Neural progenitor cell (in vitro differentiated cells): ENCODE data around the gene KMT2C.

Experiments
- EZH2 ChIP-seq: fragments of 200-600 bp; sonication (generic); IDR thresholded peaks from 2 replicates; pipeline ENCODE4 v1.6.1; 2017; ENCODE audit warnings: antibody characterized with exemption, mild to moderate bottlenecking, moderate library complexity
- TF ChIP-seq, protein P1 (sequence below): fragments of 200-600 bp; sonication (generic); IDR thresholded peaks from 2 replicates; pipeline ENCODE4 v1.5.1; 2017; ENCODE audit warnings: antibody characterized with exemption, mild to moderate bottlenecking

DNA sequence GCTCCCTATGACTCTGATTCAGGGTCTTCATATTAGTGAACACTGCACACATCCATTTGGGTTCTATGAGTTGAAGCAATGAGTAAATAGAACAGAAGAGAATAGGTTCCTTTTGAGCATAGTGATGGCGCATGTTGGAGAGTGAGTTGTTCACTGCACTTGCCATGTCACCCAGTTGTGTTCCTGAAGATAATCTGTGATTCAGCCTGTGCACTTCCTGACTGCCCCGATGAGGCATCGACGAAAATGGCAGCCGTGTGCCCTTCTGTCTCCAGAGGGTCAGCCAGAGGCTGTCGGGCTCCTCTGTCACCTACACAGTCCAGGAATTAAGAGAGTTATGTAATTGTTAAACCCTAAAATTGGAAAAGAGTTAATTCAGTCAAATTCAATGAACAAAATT is 315.6 kb downstream of the KMT2C start:
- TF ChIP-seq, protein P1, sequence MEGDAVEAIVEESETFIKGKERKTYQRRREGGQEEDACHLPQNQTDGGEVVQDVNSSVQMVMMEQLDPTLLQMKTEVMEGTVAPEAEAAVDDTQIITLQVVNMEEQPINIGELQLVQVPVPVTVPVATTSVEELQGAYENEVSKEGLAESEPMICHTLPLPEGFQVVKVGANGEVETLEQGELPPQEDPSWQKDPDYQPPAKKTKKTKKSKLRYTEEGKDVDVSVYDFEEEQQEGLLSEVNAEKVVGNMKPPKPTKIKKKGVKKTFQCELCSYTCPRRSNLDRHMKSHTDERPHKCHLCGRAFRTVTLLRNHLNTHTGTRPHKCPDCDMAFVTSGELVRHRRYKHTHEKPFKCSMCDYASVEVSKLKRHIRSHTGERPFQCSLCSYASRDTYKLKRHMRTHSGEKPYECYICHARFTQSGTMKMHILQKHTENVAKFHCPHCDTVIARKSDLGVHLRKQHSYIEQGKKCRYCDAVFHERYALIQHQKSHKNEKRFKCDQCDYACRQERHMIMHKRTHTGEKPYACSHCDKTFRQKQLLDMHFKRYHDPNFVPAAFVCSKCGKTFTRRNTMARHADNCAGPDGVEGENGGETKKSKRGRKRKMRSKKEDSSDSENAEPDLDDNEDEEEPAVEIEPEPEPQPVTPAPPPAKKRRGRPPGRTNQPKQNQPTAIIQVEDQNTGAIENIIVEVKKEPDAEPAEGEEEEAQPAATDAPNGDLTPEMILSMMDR, result no peak
- TF ChIP-seq EZH2, result no peak
